Breast epithelium (tissue), 3 donors: Measurements from ENCODE around the gene AKIRIN2.

Source experiments
- POLR2A ChIP-seq: fragments of 450-650 bp; IDR thresholded peaks from one replicate; pipeline ENCODE4 v1.6.1; 2016; ENCODE audit warnings: antibody characterized with exemption, mild to moderate bottlenecking, moderate library complexity
- POLR2AphosphoS5 ChIP-seq, 3 donors: sonication (generic); formaldehyde crosslinking; IDR thresholded peaks; one replicate each; pipeline ENCODE4 v1.6.1; 2017; ENCODE audit warnings: antibody characterized with exemption in 3 of 3
- TF ChIP-seq, protein P1 (sequence below), 3 donors: fragments of 450-650 bp; IDR thresholded peaks; one replicate each; pipeline ENCODE4 v1.5.1; 2016 to 2017; ENCODE audit warnings: antibody characterized with exemption in 3 of 3, mild to moderate bottlenecking in 3 of 3, moderate library complexity in 3 of 3

DNA sequence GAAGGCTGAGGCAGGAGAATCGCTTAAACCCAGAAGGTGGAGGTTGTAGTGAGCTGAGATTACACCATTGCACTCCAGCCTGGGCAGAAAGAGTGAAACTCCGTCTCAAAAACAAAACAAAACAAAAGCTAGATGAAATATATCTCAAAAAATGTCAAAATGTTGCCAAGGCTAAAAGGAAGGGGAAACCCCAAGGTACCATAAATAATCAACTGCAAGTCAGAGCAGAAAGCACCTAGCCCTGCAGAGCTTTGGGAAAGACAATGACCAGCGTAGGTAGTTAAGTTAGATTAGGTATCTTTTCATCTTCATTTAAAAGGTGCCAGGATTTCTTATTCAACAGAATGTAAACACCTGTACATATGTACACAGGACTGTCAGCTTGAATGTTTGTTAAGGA is 33.0 kb downstream of the AKIRIN2 start:
- TF ChIP-seq, protein P1, sequence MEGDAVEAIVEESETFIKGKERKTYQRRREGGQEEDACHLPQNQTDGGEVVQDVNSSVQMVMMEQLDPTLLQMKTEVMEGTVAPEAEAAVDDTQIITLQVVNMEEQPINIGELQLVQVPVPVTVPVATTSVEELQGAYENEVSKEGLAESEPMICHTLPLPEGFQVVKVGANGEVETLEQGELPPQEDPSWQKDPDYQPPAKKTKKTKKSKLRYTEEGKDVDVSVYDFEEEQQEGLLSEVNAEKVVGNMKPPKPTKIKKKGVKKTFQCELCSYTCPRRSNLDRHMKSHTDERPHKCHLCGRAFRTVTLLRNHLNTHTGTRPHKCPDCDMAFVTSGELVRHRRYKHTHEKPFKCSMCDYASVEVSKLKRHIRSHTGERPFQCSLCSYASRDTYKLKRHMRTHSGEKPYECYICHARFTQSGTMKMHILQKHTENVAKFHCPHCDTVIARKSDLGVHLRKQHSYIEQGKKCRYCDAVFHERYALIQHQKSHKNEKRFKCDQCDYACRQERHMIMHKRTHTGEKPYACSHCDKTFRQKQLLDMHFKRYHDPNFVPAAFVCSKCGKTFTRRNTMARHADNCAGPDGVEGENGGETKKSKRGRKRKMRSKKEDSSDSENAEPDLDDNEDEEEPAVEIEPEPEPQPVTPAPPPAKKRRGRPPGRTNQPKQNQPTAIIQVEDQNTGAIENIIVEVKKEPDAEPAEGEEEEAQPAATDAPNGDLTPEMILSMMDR (IDR thresholded peaks at IDR 0.05): no peak
- TF ChIP-seq POLR2AphosphoS5 (IDR thresholded peaks at IDR 0.05): no peak
- no peak for TF ChIP-seq POLR2A
